ENCODE measurements around the gene SLC45A2. TPM values are rescaled to one million over a fixed set of nuclear protein-coding genes. Genes with fewer than 3 reads are reported as not detected.

SLC45A2 gene
- total RNA-seq, 1 experiment from 2014 or later: not detected

GRCh38 chr5:33995865-33996264 lies 11.4 kb upstream of the SLC45A2 start:
- no CpG with 5 or more reads among the region's 2 CpGs for WGBS (ENCODE audit: extremely low coverage, insufficient read length, low lambda C conversion rate)
- DNase-seq: no peak
- no peak overlapping the region for H3K27ac ChIP-seq (ENCODE audit: insufficient read length, low read depth, low read length)
- H3K18ac ChIP-seq (ENCODE audit: insufficient read length, low read depth, low read length): no peak overlapping the region
- H3K79me2 ChIP-seq (ENCODE audit: insufficient read depth, low read length): no peaks in the 10 kb centered on the region
- H2BK5ac ChIP-seq (ENCODE audit: insufficient read length, low read length): no peak overlapping the region
- H3K9ac ChIP-seq (ENCODE audit: extremely low read depth, insufficient read length, low read length): no peak overlapping the region
- Mint-ChIP-seq H3K9me3 (no peaks in the 10 kb centered on the region), H3K4me1 (peaks cover 5 to 6% of the 10 kb centered on the region in 2 experiments; a peak in 3 of 4 replicates), H3K36me3 (ENCODE audit: insufficient read depth in 1 of 3, low read depth in 3 of 3) (peaks cover 0 to 12% (median 4%) of the 10 kb centered on the region in 3 experiments; a peak in 4 of 7 replicates), H3K27me3 (ENCODE audit: low read depth) (no peaks in the 10 kb centered on the region), H3K4me3 (no peak overlapping the region), H3K27ac (no peak overlapping the region; a peak in 1 of 7 replicates)
- no peaks in the 10 kb centered on the region for H3K4me1 ChIP-seq (ENCODE audit: insufficient read depth, low read length)
- H3K23ac ChIP-seq (ENCODE audit: insufficient read length, low read depth, low read length): no peak overlapping the region
- H2AK5ac ChIP-seq (ENCODE audit: insufficient read length, low read length): no peak overlapping the region
- H2BK120ac ChIP-seq (ENCODE audit: low read depth, low read length, poor library complexity, severe bottlenecking): no peak overlapping the region
- H4K5ac ChIP-seq (ENCODE audit: insufficient read length, low read depth, low read length): no peak overlapping the region
- no peaks in the 10 kb centered on the region for H3K27me3 ChIP-seq (ENCODE audit: insufficient read depth, low read length)
- no peak overlapping the region for H2BK20ac ChIP-seq (ENCODE audit: low read depth, low read length, poor library complexity, severe bottlenecking)
- no peak overlapping the region for H3K56ac ChIP-seq (ENCODE audit: insufficient read length, low read depth, low read length)
- no peak overlapping the region for H3T11ph ChIP-seq (ENCODE audit: low read length)
- H3K4me2 ChIP-seq (ENCODE audit: insufficient read depth, insufficient read length, low read length): no peak overlapping the region
- H3K14ac ChIP-seq (ENCODE audit: insufficient read depth, low read length): no peak overlapping the region
- no peak overlapping the region for H3K4ac ChIP-seq (ENCODE audit: low read depth, low read length)
- H3K23me2 ChIP-seq (ENCODE audit: insufficient read length, low read depth, low read length, poor library complexity, severe bottlenecking): no peaks in the 10 kb centered on the region
- no peak overlapping the region for H4K91ac ChIP-seq (ENCODE audit: insufficient read length, low read depth, low read length)
- no peak overlapping the region for H4K8ac ChIP-seq (replicated peaks; ENCODE audit: insufficient read length, low read depth, low read length)
- H3K9me3 ChIP-seq (ENCODE audit: control insufficient read depth, low read depth, low read length): no peaks in the 10 kb centered on the region
- H2BK15ac ChIP-seq (ENCODE audit: low read depth, low read length): no peak overlapping the region
- TF ChIP-seq CTCF (conservative IDR thresholded peaks at IDR 0.05): no peak
- H4K20me1 ChIP-seq (ENCODE audit: control insufficient read depth, insufficient read depth, insufficient read length): no peaks in the 10 kb centered on the region
- no peaks in the 10 kb centered on the region for H3K79me1 ChIP-seq (ENCODE audit: insufficient read depth, low read depth, low read length, poor library complexity, severe bottlenecking)
- no peak overlapping the region for H2BK12ac ChIP-seq (ENCODE audit: insufficient read length, low read depth, low read length)
- H2AFZ ChIP-seq (ENCODE audit: low read length): no peak overlapping the region
